ENCODE measurements around the gene ZC2HC1B.

ZC2HC1B gene

GRCh38 chr6:143952947-143953701, 88.8 kb downstream of the ZC2HC1B start (continued):
- TF ChIP-seq, protein P1, sequence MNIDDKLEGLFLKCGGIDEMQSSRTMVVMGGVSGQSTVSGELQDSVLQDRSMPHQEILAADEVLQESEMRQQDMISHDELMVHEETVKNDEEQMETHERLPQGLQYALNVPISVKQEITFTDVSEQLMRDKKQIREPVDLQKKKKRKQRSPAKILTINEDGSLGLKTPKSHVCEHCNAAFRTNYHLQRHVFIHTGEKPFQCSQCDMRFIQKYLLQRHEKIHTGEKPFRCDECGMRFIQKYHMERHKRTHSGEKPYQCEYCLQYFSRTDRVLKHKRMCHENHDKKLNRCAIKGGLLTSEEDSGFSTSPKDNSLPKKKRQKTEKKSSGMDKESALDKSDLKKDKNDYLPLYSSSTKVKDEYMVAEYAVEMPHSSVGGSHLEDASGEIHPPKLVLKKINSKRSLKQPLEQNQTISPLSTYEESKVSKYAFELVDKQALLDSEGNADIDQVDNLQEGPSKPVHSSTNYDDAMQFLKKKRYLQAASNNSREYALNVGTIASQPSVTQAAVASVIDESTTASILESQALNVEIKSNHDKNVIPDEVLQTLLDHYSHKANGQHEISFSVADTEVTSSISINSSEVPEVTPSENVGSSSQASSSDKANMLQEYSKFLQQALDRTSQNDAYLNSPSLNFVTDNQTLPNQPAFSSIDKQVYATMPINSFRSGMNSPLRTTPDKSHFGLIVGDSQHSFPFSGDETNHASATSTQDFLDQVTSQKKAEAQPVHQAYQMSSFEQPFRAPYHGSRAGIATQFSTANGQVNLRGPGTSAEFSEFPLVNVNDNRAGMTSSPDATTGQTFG (tag by site-specific recombination; IDR thresholded peaks at IDR 0.05; ENCODE audit: borderline replicate concordance), result no peak
- TF ChIP-seq, protein P2, sequence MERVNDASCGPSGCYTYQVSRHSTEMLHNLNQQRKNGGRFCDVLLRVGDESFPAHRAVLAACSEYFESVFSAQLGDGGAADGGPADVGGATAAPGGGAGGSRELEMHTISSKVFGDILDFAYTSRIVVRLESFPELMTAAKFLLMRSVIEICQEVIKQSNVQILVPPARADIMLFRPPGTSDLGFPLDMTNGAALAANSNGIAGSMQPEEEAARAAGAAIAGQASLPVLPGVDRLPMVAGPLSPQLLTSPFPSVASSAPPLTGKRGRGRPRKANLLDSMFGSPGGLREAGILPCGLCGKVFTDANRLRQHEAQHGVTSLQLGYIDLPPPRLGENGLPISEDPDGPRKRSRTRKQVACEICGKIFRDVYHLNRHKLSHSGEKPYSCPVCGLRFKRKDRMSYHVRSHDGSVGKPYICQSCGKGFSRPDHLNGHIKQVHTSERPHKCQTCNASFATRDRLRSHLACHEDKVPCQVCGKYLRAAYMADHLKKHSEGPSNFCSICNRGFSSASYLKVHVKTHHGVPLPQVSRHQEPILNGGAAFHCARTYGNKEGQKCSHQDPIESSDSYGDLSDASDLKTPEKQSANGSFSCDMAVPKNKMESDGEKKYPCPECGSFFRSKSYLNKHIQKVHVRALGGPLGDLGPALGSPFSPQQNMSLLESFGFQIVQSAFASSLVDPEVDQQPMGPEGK (tag by site-specific recombination; IDR thresholded peaks at IDR 0.05), result no peak
- TF ChIP-seq ZNF768 (tag by site-specific recombination; IDR thresholded peaks at IDR 0.05), result no peak
- no peak for TF ChIP-seq ZNF623 (tag by site-specific recombination; IDR thresholded peaks at IDR 0.05)
- no peak for TF ChIP-seq ZNF112 (tag by site-specific recombination; IDR thresholded peaks at IDR 0.05)
- TF ChIP-seq ZIC2 (tag by site-specific recombination; IDR thresholded peaks at IDR 0.05), result no peak
- no peak for TF ChIP-seq KLF8 (tag by site-specific recombination; IDR thresholded peaks at IDR 0.05)
- no peak for TF ChIP-seq SCRT2 (tag by site-specific recombination; IDR thresholded peaks at IDR 0.05)
- TF ChIP-seq ZBTB7A (tag by site-specific recombination; IDR thresholded peaks at IDR 0.05; ENCODE audit: low read depth), result no peak
- TF ChIP-seq ZNF366 (tag by site-specific recombination; conservative IDR thresholded peaks at IDR 0.05), result no peak
- TF ChIP-seq ZNF555 (tag by site-specific recombination; conservative IDR thresholded peaks at IDR 0.05), result no peak
- no peak for TF ChIP-seq PBX3 (CRISPR knock-in tag; IDR thresholded peaks at IDR 0.05)

GRCh38 chr6:143953922-143954321, 89.6 kb downstream of the ZC2HC1B start:
- no peak overlapping the region for H3K27ac ChIP-seq (ENCODE audit: extremely low read depth, low read depth, low read length)
- no peaks in the 10 kb centered on the region for H3K9me3 ChIP-seq (ENCODE audit: control insufficient read depth, insufficient read depth, low read depth, low read length)
- TF ChIP-seq, protein P3, sequence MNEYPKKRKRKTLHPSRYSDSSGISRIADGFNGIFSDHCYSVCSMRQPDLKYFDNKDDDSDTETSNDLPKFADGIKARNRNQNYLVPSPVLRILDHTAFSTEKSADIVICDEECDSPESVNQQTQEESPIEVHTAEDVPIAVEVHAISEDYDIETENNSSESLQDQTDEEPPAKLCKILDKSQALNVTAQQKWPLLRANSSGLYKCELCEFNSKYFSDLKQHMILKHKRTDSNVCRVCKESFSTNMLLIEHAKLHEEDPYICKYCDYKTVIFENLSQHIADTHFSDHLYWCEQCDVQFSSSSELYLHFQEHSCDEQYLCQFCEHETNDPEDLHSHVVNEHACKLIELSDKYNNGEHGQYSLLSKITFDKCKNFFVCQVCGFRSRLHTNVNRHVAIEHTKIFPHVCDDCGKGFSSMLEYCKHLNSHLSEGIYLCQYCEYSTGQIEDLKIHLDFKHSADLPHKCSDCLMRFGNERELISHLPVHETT (tag by site-specific recombination; IDR thresholded peaks at IDR 0.05), result no peak
- TF ChIP-seq ZNF548 (tag by site-specific recombination; IDR thresholded peaks at IDR 0.05) (no peak), ZNF449 (tag by site-specific recombination; IDR thresholded peaks at IDR 0.05) (no peak), ZNF585B (tag by site-specific recombination; IDR thresholded peaks at IDR 0.05) (no peak), ZNF155 (tag by site-specific recombination; IDR thresholded peaks at IDR 0.05) (no peak), ZNF426 (tag by site-specific recombination; IDR thresholded peaks at IDR 0.05) (no peak), ZNF610 (tag by site-specific recombination; IDR thresholded peaks at IDR 0.05; ENCODE audit: borderline replicate concordance) (no peak), ZNF274 (IDR thresholded peaks at IDR 0.05; ENCODE audit: low read length) (no peak), ZNF274 (tag by site-specific recombination; IDR thresholded peaks at IDR 0.05; ENCODE audit: borderline replicate concordance) (no peak)
- TF ChIP-seq, protein P4, sequence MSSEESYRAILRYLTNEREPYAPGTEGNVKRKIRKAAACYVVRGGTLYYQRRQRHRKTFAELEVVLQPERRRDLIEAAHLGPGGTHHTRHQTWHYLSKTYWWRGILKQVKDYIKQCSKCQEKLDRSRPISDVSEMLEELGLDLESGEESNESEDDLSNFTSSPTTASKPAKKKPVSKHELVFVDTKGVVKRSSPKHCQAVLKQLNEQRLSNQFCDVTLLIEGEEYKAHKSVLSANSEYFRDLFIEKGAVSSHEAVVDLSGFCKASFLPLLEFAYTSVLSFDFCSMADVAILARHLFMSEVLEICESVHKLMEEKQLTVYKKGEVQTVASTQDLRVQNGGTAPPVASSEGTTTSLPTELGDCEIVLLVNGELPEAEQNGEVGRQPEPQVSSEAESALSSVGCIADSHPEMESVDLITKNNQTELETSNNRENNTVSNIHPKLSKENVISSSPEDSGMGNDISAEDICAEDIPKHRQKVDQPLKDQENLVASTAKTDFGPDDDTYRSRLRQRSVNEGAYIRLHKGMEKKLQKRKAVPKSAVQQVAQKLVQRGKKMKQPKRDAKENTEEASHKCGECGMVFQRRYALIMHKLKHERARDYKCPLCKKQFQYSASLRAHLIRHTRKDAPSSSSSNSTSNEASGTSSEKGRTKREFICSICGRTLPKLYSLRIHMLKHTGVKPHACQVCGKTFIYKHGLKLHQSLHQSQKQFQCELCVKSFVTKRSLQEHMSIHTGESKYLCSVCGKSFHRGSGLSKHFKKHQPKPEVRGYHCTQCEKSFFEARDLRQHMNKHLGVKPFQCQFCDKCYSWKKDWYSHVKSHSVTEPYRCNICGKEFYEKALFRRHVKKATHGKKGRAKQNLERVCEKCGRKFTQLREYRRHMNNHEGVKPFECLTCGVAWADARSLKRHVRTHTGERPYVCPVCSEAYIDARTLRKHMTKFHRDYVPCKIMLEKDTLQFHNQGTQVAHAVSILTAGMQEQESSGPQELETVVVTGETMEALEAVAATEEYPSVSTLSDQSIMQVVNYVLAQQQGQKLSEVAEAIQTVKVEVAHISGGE (tag by site-specific recombination; conservative IDR thresholded peaks at IDR 0.05; ENCODE audit: low read depth), result no peak
- peaks cover 0 to 4% of the 10 kb centered on the region in 2 experiments; a peak in 1 of 3 replicates for H3K36me3 ChIP-seq (ENCODE audit: control insufficient read depth in 2 of 2, insufficient read depth in 1 of 2, low read length in 2 of 2)
- no peak overlapping the region for H3K4me3 ChIP-seq (ENCODE audit: low read depth, low read length)
- ChIA-PET CTCF (interaction anchor here (0.6 to 11.3 kb wide), 2 partner anchors 12 to 418 kb away, joined by 3 to 120 read pairs; no protein-coding TSS in a partner anchor), POLR2A (no interaction called here)
- H3K4me1 ChIP-seq (ENCODE audit: control insufficient read depth, insufficient read depth, low read length), result no peaks in the 10 kb centered on the region

Measured in HEK293 (cell line).